ENCODE results near the gene STX8. TPM values are rescaled to one million over a fixed set of nuclear protein-coding genes. Genes with fewer than 3 reads are reported as not detected.

STX8 gene
- total RNA-seq: 84.1 and 94.6 TPM in 2 replicates

GRCh38 chr17:9575381-9576101 is at the start of gene STX8:
Gene STX8, minus strand, starts transcription at chr17:9575820. Its CDS starts 12 bp downstream, at chr17:9575808.

GRCh38 chr17:9576521-9577372 is 1.1 kb upstream of the STX8 start, which contains the start of gene CFAP52:
Gene CFAP52, plus strand, starts transcription at chr17:9576642. Its CDS starts 54 bp downstream, at chr17:9576696.

Small RNA genes lying within 50 kb of the gene (small RNA-seq; reads per million reads assigned to genes)
- gene AC005695.3: not detected

Other genes starting within 250 kb of the STX8 start
- gene CFAP52, start 822 bp upstream of the STX8 start, total RNA-seq: 0.39 and 0.65 TPM in 2 replicates
- gene USP43, start 69.7 kb upstream of the STX8 start, total RNA-seq: 0.26 and 0.32 TPM in 2 replicates
- gene DHRS7C, start 215.8 kb upstream of the STX8 start, total RNA-seq: not detected in 2 replicates
- not detected in 2 replicates for gene GSG1L2, start 246.3 kb upstream of the STX8 start, total RNA-seq

Measured in articular chondrocyte of knee joint (primary cell).